ENCODE results near the gene EIF4G2.

Gene EIF4G2

DNA sequence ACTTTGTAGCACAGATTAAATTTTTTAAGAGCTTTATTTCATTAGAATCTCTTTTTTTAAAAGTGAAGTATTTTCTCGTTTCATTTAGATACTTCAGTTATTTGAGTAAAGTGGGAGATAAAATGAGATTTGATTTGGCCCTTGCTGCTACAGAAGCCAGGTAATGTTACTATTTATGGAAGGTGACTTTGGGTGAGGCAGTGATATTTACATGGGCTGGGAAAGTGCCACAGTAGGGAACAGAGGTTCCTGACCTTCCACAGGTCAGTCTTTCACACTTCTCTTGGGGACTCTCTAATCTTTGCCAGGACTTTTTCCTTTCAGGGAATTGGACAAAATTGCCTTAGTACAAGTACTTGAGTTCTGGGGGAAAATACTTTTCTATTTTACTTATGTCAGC is 37.3 kb downstream of the EIF4G2 start:
- DNase-seq (ENCODE audit: low spot score), result no peak

DNA sequence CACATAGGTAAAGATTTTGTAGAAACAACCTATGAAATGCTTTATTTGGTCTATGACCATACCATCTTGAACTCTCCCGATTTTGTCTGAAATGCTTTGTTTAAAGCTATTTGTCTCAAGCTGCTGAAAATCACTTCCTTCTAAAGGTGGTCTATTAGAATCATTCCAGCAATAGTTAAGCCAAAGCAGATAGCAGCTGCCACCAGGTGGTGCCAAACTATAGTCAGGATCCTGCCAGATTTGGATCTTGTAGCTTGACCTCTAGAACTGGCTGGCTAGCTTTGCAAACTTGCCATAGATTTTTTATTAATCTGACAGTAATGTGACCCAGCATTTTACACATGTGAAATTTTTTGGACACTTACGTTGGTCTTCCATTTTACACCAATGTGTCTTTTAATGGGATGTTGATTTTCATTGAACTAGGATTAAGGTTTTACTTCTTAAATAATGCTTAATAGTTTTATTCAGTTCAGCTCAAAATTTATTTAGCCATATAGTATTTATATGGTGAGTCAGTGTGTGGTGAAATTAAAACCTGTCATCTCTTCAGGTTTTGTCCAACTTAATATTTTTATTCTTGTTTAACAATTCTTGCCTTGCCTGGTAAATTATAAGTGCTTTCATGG is 38.0 kb downstream of the EIF4G2 start:
- peak; percentile 71 for DNase-seq (ENCODE audit: low spot score)

GRCh38 chr11:10764412-10764811 is 44.3 kb downstream of the EIF4G2 start:
- no peak for DNase-seq (ENCODE audit: low spot score)

GRCh38 chr11:10763766-10764165 is 45.0 kb downstream of the EIF4G2 start:
- no peak for DNase-seq (ENCODE audit: low spot score)

DNA sequence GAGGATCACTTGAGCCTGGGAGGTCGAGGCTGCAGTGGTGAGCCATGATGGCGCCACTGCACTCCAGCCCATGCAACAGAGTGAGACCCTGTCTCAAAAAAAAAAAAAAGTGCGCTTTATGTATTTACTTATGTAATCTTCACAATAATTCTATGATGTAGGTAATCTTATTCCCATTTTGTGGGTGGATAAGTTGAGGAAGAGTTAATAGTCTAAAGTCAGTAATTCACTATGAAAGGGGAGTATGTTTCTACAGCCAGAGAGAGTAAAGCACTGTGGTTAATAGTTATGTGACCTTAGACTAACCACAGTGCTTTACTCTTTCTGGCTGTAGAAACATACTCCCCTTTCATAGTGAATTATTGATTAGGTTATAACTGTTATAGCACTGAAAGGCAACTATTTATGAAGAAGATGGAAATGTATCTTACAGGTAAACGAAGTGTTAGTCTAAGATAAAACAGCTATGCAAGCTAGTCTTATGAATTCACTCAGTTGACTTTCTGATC is 45.8 kb downstream of the EIF4G2 start:
- no peak for DNase-seq (ENCODE audit: low spot score)

- DNase-seq (ENCODE audit: low spot score), result no peak
Measured at GRCh38 chr11:10762185-10762584, 46.5 kb downstream of the EIF4G2 start.

- DNase-seq (ENCODE audit: low spot score), result no peak
Measured at GRCh38 chr11:10761085-10761698, 47.5 kb downstream of the EIF4G2 start.

GRCh38 chr11:10758957-10759356 is 49.8 kb downstream of the EIF4G2 start:
- DNase-seq (ENCODE audit: low spot score), result no peak

DNA sequence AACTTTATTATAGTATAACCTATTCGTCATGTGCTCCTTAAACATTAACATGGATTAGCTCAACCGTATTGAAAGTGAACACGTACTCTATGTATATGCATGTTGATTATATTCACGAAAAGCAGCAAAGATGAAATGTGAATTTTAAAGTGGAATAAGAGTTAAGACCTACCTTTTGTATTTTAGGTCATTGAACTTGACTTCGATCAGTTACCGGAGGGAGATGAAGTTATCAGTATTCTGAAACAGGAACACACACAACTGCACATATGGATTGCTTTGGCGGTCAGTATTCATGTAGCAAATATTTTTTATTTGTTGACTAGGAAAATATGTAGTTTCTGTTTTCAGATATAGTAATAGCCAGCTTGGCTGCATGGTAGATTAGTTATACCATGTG is 56.2 kb downstream of the EIF4G2 start:
- DNase-seq (ENCODE audit: low spot score), result no peak

DNA sequence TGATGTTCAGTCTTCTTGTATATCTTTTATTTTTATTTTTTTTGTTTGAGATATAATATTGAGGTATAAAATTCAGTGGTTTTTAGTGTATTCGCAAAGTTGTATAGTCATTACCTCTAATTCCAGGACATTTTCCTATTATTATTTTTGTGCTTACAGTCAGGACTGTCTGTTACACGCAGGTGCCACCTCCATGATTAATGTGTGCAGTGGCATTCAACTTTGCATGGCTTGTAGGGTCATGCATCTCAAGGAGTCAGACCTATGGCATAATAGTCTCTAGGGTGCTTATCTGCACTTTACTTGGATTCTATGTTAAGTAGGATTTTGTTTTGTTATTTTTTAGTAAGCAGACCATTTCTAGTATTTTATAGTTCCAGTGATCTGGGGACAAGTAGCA is 56.7 kb downstream of the EIF4G2 start:
- no peak for DNase-seq (ENCODE audit: low spot score)

- peak; percentile 27 for DNase-seq (ENCODE audit: low spot score)
Measured at GRCh38 chr11:10751581-10751940, 57.2 kb downstream of the EIF4G2 start.

- peak; percentile 95 for DNase-seq (ENCODE audit: low spot score)
Measured at GRCh38 chr11:10750838-10751580, 57.7 kb downstream of the EIF4G2 start, which contains the start of gene CTR9. Gene CTR9 (plus strand): TSS chr11:10751246. CDS start chr11:10751413, 167 bp downstream.

DNA sequence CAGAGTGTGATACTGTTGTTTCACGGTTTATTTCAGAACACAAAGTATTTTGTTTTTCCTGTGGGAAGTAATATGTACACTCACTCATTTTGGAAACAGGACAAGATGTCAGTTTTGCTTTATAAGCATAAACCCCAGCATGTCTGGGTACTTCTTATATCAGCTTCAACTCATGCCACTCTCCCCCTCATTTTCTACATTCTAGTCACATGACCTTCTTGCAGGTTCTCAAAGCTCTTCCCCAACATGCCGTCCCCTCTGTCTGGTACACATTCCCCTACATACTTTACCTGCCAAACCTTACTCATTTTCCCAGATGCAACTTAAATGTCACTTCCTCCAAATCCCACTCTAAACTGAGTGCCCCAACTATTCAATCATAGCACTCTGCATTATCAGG is 59.2 kb downstream of the EIF4G2 start:
- no peak for DNase-seq (ENCODE audit: low spot score)

DNA sequence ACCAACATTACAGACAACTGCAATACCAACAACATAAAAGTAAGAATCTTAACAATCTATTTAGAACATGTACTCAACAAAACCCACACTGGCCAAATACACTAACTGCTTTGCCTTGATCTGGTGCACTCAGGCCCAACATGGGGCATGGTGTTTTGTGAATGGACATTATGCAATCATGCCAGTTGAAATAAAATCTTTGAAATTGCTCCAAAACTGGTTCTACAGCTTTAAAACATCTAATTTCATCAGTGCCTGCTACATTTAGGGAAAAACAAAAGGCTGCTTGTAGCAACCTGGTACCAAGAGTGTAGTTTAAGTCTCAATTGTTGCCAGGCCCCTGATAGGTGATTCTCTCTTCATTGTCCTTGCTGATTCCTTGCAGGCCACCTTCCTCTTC is 61.0 kb downstream of the EIF4G2 start:
- no peak for DNase-seq (ENCODE audit: low spot score)

Measured in cerebellar cortex (tissue), 1 donor.